Ishikawa (cell line): ENCODE data around the gene GAL3ST3.

Experiments used
- CEBPB ChIP-seq: IDR thresholded peaks from 2 replicates; pipeline ENCODE4 v1.6.1; 2012
- CREB1 ChIP-seq: IDR thresholded peaks from 2 replicates; pipeline ENCODE4 v1.6.1; 2012; ENCODE audit warnings: low read depth
- EGR1 ChIP-seq: IDR thresholded peaks from 2 replicates; pipeline ENCODE4 v1.6.1; 2012
- EP300 ChIP-seq: IDR thresholded peaks from 2 replicates; pipeline ENCODE4 v1.6.1; 2012; ENCODE audit warnings: borderline replicate concordance
- FOXM1 ChIP-seq: IDR thresholded peaks from 2 replicates; pipeline ENCODE4 v1.6.1; 2012; ENCODE audit warnings: low read depth, borderline replicate concordance
- NFIC ChIP-seq: IDR thresholded peaks from 2 replicates; pipeline ENCODE4 v1.6.1; 2012
- RAD21 ChIP-seq: IDR thresholded peaks from 2 replicates; pipeline ENCODE4 v1.6.1; 2012; ENCODE audit warnings: low read depth
- TAF1 ChIP-seq: IDR thresholded peaks from 2 replicates; pipeline ENCODE4 v1.6.1; 2012; ENCODE audit warnings: low read depth, mild to moderate bottlenecking
- TCF12 ChIP-seq: IDR thresholded peaks from 2 replicates; pipeline ENCODE4 v1.6.1; 2012; ENCODE audit warnings: low read depth
- TEAD4 ChIP-seq: IDR thresholded peaks from 2 replicates; pipeline ENCODE4 v1.6.1; 2012
- YY1 ChIP-seq: IDR thresholded peaks from 2 replicates; pipeline ENCODE4 v1.6.1; 2012; ENCODE audit warnings: low read depth
- ZBTB7A ChIP-seq: IDR thresholded peaks from 2 replicates; pipeline ENCODE4 v1.6.1; 2012; ENCODE audit warnings: low read depth
- TF ChIP-seq, protein P1 (sequence below): IDR thresholded peaks from 2 replicates; pipeline ENCODE4 v1.6.1; 2012; ENCODE audit warnings: low read depth, mild to moderate bottlenecking
- TF ChIP-seq, protein P2 (sequence below): IDR thresholded peaks from 2 replicates; pipeline ENCODE4 v1.6.1; 2012
- TF ChIP-seq, protein P3 (sequence below): IDR thresholded peaks from 2 replicates; pipeline ENCODE4 v1.6.1; 2012

GAL3ST3 gene

DNA sequence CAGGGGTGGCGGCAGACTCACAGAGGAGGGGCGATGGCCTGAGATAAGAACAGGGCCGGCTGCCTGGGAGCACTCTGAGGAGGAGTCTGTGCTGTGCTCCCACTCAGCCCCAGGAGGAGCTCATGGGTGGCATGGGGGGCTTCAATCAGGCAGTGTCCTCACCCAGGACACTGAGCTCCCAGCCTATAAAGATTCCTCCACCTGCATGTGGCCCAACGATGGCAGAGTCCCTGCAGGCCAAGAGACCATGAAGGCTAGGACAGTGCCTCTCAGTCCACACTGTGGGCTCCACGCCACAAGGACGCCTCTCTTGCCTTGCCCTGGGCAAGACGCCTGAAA lies 35.2 kb downstream of the GAL3ST3 start:
- TF ChIP-seq EP300 (no peak), TEAD4 (no peak), NFIC (no peak), FOXM1 (no peak), EGR1 (no peak), CEBPB (no peak)
- TF ChIP-seq, protein P1, sequence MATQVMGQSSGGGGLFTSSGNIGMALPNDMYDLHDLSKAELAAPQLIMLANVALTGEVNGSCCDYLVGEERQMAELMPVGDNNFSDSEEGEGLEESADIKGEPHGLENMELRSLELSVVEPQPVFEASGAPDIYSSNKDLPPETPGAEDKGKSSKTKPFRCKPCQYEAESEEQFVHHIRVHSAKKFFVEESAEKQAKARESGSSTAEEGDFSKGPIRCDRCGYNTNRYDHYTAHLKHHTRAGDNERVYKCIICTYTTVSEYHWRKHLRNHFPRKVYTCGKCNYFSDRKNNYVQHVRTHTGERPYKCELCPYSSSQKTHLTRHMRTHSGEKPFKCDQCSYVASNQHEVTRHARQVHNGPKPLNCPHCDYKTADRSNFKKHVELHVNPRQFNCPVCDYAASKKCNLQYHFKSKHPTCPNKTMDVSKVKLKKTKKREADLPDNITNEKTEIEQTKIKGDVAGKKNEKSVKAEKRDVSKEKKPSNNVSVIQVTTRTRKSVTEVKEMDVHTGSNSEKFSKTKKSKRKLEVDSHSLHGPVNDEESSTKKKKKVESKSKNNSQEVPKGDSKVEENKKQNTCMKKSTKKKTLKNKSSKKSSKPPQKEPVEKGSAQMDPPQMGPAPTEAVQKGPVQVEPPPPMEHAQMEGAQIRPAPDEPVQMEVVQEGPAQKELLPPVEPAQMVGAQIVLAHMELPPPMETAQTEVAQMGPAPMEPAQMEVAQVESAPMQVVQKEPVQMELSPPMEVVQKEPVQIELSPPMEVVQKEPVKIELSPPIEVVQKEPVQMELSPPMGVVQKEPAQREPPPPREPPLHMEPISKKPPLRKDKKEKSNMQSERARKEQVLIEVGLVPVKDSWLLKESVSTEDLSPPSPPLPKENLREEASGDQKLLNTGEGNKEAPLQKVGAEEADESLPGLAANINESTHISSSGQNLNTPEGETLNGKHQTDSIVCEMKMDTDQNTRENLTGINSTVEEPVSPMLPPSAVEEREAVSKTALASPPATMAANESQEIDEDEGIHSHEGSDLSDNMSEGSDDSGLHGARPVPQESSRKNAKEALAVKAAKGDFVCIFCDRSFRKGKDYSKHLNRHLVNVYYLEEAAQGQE, result no peak
- TF ChIP-seq, protein P2, sequence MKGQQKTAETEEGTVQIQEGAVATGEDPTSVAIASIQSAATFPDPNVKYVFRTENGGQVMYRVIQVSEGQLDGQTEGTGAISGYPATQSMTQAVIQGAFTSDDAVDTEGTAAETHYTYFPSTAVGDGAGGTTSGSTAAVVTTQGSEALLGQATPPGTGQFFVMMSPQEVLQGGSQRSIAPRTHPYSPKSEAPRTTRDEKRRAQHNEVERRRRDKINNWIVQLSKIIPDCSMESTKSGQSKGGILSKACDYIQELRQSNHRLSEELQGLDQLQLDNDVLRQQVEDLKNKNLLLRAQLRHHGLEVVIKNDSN, result no peak
- TF ChIP-seq, protein P3, sequence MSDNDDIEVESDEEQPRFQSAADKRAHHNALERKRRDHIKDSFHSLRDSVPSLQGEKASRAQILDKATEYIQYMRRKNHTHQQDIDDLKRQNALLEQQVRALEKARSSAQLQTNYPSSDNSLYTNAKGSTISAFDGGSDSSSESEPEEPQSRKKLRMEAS, result no peak

DNA sequence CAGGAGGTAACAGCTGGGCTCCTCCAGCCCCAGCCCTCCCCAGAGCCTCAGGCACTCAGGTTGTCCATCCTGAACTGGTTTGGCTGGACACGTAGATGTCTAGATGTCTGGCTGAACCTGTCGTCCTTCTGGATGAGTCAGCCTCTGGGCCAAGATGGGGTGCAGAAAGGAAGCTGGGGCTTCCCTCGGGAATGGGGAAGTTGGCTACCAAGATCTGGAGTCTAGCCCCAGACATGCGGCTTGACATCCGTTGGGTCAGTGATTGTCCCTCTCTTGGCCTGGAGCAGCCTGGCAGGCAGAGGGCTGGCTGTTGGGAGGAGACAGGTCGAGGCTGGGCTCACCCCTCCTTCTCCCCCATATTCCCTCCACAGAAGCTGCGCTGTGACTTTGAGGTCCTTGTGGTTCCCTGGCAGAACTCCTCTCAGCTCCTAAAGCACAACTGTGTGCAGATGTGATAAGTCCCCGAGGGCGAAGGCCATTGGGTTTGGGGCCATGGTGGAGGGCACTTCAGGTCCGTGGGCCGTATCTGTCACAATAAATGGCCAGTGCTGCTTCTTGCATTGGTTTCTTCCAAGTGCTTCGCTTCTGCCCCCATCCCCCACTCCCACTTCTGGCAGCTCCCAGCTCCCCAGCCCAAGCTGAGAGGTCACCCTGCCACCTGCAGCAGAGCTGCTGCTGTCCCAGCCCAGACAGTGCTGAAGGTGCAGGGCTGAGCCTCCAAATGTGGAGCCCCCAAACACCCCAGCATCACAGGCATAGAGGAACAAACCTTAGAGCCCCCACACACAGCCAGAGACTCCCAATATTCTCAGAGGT lies 35.8 kb downstream of the GAL3ST3 start:
- TF ChIP-seq RAD21 (no peak), CEBPB (no peak), YY1 (peak; percentile 46; the same call in 1 of the 2 replicates), ZBTB7A (peak; percentile 8), EGR1 (no peak), TEAD4 (peak; percentile 81), NFIC (peak; percentile 84), EP300 (peak; percentile 92), TCF12 (peak; percentile 91)
- TF ChIP-seq, protein P1, result peak; percentile 81

DNA sequence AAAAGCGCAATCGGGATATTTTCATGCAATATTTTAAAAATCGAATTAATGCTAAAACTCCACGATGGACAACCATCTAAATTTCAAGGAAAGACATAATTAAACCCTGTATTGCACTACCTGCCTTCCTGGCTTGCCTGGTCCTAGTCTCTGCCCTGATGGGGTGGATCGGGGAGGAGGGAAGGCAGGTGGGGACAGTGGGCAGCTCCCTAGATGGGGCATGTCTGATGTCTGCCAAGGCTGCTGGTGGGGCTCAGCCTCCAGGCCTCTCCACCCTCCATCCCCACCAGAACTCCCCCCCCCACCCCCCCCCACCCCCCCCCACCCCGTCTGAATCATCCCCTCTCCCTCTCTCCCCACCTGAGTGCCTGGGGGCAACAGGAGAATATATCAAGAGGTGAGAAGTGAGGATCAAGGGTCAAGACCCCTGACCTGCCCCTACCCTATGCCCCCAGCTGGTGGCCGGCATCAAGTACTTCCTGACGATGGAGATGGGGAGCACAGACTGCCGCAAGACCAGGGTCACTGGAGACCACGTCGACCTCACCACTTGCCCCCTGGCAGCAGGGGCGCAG lies 36.5 kb downstream of the GAL3ST3 start:
- TF ChIP-seq, protein P3, result no peak
- TF ChIP-seq NFIC (no peak), TAF1 (no peak), ZBTB7A (peak; percentile 72; the same call in 1 of the 2 replicates)

DNA sequence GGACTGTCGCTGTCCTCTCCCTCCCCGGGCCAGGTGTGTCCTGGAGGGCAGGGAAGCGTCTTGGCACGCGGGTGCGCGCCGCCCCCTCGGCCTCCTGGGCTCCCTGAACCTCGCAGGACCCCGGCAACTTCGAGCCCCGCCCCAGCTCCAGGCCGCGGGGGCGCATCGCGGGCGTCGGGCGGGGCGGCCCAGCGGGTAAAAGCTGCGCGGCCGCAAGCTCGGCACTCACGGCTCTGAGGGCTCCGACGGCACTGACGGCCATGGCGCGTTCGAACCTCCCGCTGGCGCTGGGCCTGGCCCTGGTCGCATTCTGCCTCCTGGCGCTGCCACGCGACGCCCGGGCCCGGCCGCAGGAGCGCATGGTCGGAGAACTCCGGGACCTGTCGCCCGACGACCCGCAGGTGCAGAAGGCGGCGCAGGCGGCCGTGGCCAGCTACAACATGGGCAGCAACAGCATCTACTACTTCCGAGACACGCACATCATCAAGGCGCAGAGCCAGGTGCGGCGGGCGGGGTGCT lies 37.1 kb downstream of the GAL3ST3 start, which contains the start of gene CST6:
CST6 (plus strand) TSS at position 224 of the 519 bp plus-strand sequence; CDS start at position 261, 37 bp downstream.
- TF ChIP-seq ZBTB7A (peak; percentile 65; the same call in 1 of the 2 replicates), RAD21 (no peak), YY1 (no peak), TAF1 (no peak), TEAD4 (no peak), TCF12 (no peak), NFIC (no peak), EP300 (no peak), FOXM1 (no peak), EGR1 (peak; percentile 50), CEBPB (no peak), CREB1 (no peak)
- TF ChIP-seq, protein P3, result no peak; the same call in 1 of the 2 replicates
- TF ChIP-seq, protein P1, result no peak
- TF ChIP-seq, protein P2, result no peak
